Stomach (tissue), 9 donors: Measurements from ENCODE around the gene STEAP1. TPM values are rescaled to one million over a fixed set of nuclear protein-coding genes. Genes with fewer than 3 reads are reported as not detected.
A peak's percentile ranks its signal among the peaks of the same experiment; 100 is the strongest.

Experiments used
- DNase-seq, 2 donors: peaks; one replicate each; pipeline versions ENCODE4 v3.0.0 to v3.0.0-alpha.2; 2013 to 2019
- H3K27ac ChIP-seq, 5 donors: fragments of 200-600 bp in 4 of 5; sonication (generic) in 4 of 5; one replicate each; pipeline ENCODE4 v1.5.1; 2013 to 2019; ENCODE audit warnings: mild to moderate bottlenecking in 1 of 5, moderate library complexity in 1 of 5
- H3K27me3 ChIP-seq, 3 donors: fragments of 200-600 bp; sonication (generic); one replicate each; pipeline ENCODE4 v1.5.1; 2017 to 2019; ENCODE audit warnings: mixed run types in 1 of 3
- H3K36me3 ChIP-seq, 4 donors: fragments of 200-600 bp; sonication (generic); 1 replicate in 3 of 4; 2 replicates in 1 of 4; pipeline ENCODE4 v1.5.1; 2016 to 2019
- H3K4me1 ChIP-seq, 4 donors: fragments of 200-600 bp; sonication (generic); one replicate each; pipeline ENCODE4 v1.5.1; 2016 to 2019
- H3K4me3 ChIP-seq, 4 donors: fragments of 200-600 bp; sonication (generic) in 3 of 4; one replicate each; pipeline ENCODE4 v1.5.1; 2016 to 2019; ENCODE audit warnings: mild to moderate bottlenecking in 1 of 4
- H3K9me3 ChIP-seq, 4 donors: fragments of 200-600 bp; sonication (generic); one replicate each; pipeline ENCODE4 v1.5.1; 2016 to 2019
- CTCF ChIP-seq, 7 experiments: fragments of 450-650 bp in 4 of 7; fragments of 200-600 bp in 3 of 7; sonication (generic) in 3 of 7; IDR thresholded peaks; one replicate each; pipeline ENCODE4 v1.5.1; 2016 to 2019; ENCODE audit warnings: antibody characterized with exemption in 7 of 7, control low read depth in 2 of 7, mild to moderate bottlenecking in 1 of 7
- EP300 ChIP-seq: sonication (generic); formaldehyde crosslinking; IDR thresholded peaks from one replicate; pipeline ENCODE4 v1.6.1; 2017; ENCODE audit warnings: antibody characterized with exemption
- POLR2A ChIP-seq, 4 donors: fragments of 450-650 bp; IDR thresholded peaks; one replicate each; pipeline ENCODE4 v1.6.1; 2016; ENCODE audit warnings: antibody characterized with exemption in 4 of 4, control low read depth in 2 of 4, mild to moderate bottlenecking in 1 of 4, moderate library complexity in 1 of 4
- POLR2AphosphoS5 ChIP-seq, 3 donors: sonication (generic); formaldehyde crosslinking; IDR thresholded peaks; one replicate each; pipeline ENCODE4 v1.6.1; 2016; ENCODE audit warnings: antibody characterized with exemption in 3 of 3
- WGBS, 5 donors: extraction: QIAGEN DNeasy Blood & Tissue Kit in 3 of 5; methylation state at CpG; one replicate each; pipeline versions ENCODE4 v1.1.5 to v1.1.7; 2013 to 2018; 5-methylcytosine and 5-hydroxymethylcytosine counted together
- intact Hi-C: fragments of 100-400 bp; cut with DNase I; formaldehyde crosslinking; loops from one replicate; pipeline ENCODE4 v1.15.1; 2023; ENCODE audit warnings: low total_unique reads
- polyA plus RNA-seq, 3 donors: library from polyadenylated mRNA; stranded (reverse); fragments of 200-250 nt; gene quantifications; one replicate each; pipeline ENCODE4 v1.2.3, GENCODE V29; 2013
- total RNA-seq, 5 donors: library from RNA; depleted of rRNA; stranded (reverse); fragments of >200 nt; gene quantifications; one replicate each; pipeline versions ENCODE4 v1.1.0 to v1.2.3, GENCODE V29; 2014 to 2016
- donor health status: healthy with polysubstance abuse.
- donor health status: Bipolar disorder and iron deficiency.
- donor health status: healthy.

STEAP1 gene
- total and polyA plus RNA-seq, 8 donors, result 1.8 to 9.2 (median 4.6) TPM; not detected in 1

GRCh38 chr7:90207956-90208355, 53.7 kb downstream of the STEAP1 start:
- intact Hi-C loops, result no loop called here
- WGBS, 5 donors, result 87 to 100% (median 92%) methylated on average over 1 of the region's 1 CpG
- peaks cover 0 to 18% (median 8%) of the 10 kb centered on the region in 3 donors for H3K27me3 ChIP-seq
- no peak for TF ChIP-seq CTCF (IDR thresholded peaks at IDR 0.05)
- TF ChIP-seq POLR2A (IDR thresholded peaks at IDR 0.05), result no peak
- no peak for TF ChIP-seq POLR2AphosphoS5 (IDR thresholded peaks at IDR 0.05)
- TF ChIP-seq EP300, result no peak
- H3K4me1 ChIP-seq, result peaks cover 0 to 26% (median 9%) of the 10 kb centered on the region in 4 donors
- no peaks in the 10 kb centered on the region for H3K9me3 ChIP-seq
- no peak for DNase-seq
- no peak overlapping the region for H3K27ac ChIP-seq
- H3K36me3 ChIP-seq, result no peaks in the 10 kb centered on the region
- no peak overlapping the region for H3K4me3 ChIP-seq

GRCh38 chr7:90209776-90210175, 55.5 kb downstream of the STEAP1 start:
- Histone ChIP-seq H3K4me1 (peaks cover 4 to 36% (median 14%) of the 10 kb centered on the region in 4 donors), H3K36me3 (no peaks in the 10 kb centered on the region), H3K4me3 (no peak overlapping the region), H3K27me3 (peaks cover 0 to 18% (median 8%) of the 10 kb centered on the region in 3 donors), H3K9me3 (no peaks in the 10 kb centered on the region), H3K27ac (peak overlapping the region in 1 of 5 donors; percentile 87)
- intact Hi-C loops, result no loop called here
- TF ChIP-seq EP300 (no peak), CTCF (IDR thresholded peaks at IDR 0.05) (no peak), POLR2A (IDR thresholded peaks at IDR 0.05) (no peak), POLR2AphosphoS5 (IDR thresholded peaks at IDR 0.05) (no peak)
- no peak for DNase-seq
- WGBS, 5 donors, result 84 to 92% (median 88%) methylated on average over 1 of the region's 1 CpG

GRCh38 chr7:90210475-90210874, 56.2 kb downstream of the STEAP1 start:
- TF ChIP-seq EP300, result no peak
- TF ChIP-seq POLR2AphosphoS5 (IDR thresholded peaks at IDR 0.05), result no peak
- no peak for TF ChIP-seq POLR2A (IDR thresholded peaks at IDR 0.05)
- TF ChIP-seq CTCF (IDR thresholded peaks at IDR 0.05), result no peak
- peaks cover 4 to 36% (median 14%) of the 10 kb centered on the region in 4 donors for H3K4me1 ChIP-seq
- no peaks in the 10 kb centered on the region for H3K36me3 ChIP-seq
- no peak for DNase-seq
- peaks cover 0 to 18% (median 8%) of the 10 kb centered on the region in 3 donors for H3K27me3 ChIP-seq
- H3K9me3 ChIP-seq, result no peaks in the 10 kb centered on the region
- intact Hi-C loops, result no loop called here
- WGBS, 5 donors, result 69 to 89% (median 77%) methylated on average over 5 of the region's 5 CpGs
- no peak overlapping the region for H3K4me3 ChIP-seq
- peak overlapping the region in 4 of 5 donors; percentile 86 to 90 (median 88) for H3K27ac ChIP-seq

GRCh38 chr7:90210981-90211380, 56.7 kb downstream of the STEAP1 start:
- TF ChIP-seq POLR2AphosphoS5 (IDR thresholded peaks at IDR 0.05) (no peak), POLR2A (IDR thresholded peaks at IDR 0.05) (no peak), EP300 (no peak), CTCF (IDR thresholded peaks at IDR 0.05) (no peak)
- intact Hi-C loops, result no loop called here
- Histone ChIP-seq H3K4me3 (peak overlapping the region; percentile 67 to 73 (median 68)), H3K36me3 (no peaks in the 10 kb centered on the region), H3K27ac (peak overlapping the region; percentile 81 to 90 (median 87)), H3K27me3 (peaks cover 0 to 18% (median 8%) of the 10 kb centered on the region in 3 donors), H3K4me1 (peaks cover 4 to 36% (median 14%) of the 10 kb centered on the region in 4 donors), H3K9me3 (no peaks in the 10 kb centered on the region)
- 9 to 15% (median 13%) methylated on average over 11 of the region's 11 CpGs for WGBS, 5 donors
- DNase-seq, result peak in 1 of 2 donors; percentile 51
